ENCODE data around the gene WDR54.

WDR54 gene

GRCh38 chr2:74436111-74436805 is 14.7 kb downstream of the WDR54 start:
- H3K4me1 ChIP-seq (ENCODE audit: insufficient read depth, low read length, severe bottlenecking): peaks cover 10% of the 10 kb centered on the region
- no peak overlapping the region for H3K4me3 ChIP-seq (ENCODE audit: low read depth, low read length, poor library complexity, severe bottlenecking)
- no peaks in the 10 kb centered on the region for H3K79me2 ChIP-seq (ENCODE audit: insufficient read depth, low read length)
- no peaks in the 10 kb centered on the region for H3K9me3 ChIP-seq (ENCODE audit: low read length)
- no peak overlapping the region for H2AFZ ChIP-seq (ENCODE audit: low read length)
- no peaks in the 10 kb centered on the region for H3K36me3 ChIP-seq (ENCODE audit: insufficient read depth, low read length)
- H3K9ac ChIP-seq (ENCODE audit: low read length): no peak overlapping the region
- H3K4me2 ChIP-seq (ENCODE audit: low read length): no peak overlapping the region
- H3F3A ChIP-seq (ENCODE audit: insufficient read depth, low read length): no peaks in the 10 kb centered on the region
- H3K9me2 ChIP-seq (ENCODE audit: low read depth, low read length): no peaks in the 10 kb centered on the region
- H4K20me1 ChIP-seq (ENCODE audit: insufficient read depth, low read length): no peaks in the 10 kb centered on the region
- TF ChIP-seq, protein P1, sequence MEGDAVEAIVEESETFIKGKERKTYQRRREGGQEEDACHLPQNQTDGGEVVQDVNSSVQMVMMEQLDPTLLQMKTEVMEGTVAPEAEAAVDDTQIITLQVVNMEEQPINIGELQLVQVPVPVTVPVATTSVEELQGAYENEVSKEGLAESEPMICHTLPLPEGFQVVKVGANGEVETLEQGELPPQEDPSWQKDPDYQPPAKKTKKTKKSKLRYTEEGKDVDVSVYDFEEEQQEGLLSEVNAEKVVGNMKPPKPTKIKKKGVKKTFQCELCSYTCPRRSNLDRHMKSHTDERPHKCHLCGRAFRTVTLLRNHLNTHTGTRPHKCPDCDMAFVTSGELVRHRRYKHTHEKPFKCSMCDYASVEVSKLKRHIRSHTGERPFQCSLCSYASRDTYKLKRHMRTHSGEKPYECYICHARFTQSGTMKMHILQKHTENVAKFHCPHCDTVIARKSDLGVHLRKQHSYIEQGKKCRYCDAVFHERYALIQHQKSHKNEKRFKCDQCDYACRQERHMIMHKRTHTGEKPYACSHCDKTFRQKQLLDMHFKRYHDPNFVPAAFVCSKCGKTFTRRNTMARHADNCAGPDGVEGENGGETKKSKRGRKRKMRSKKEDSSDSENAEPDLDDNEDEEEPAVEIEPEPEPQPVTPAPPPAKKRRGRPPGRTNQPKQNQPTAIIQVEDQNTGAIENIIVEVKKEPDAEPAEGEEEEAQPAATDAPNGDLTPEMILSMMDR (IDR thresholded peaks at IDR 0.05; ENCODE audit: low read length): no peak
- no peak for TF ChIP-seq EZH2 (IDR thresholded peaks at IDR 0.05; ENCODE audit: borderline replicate concordance, low read length)
- no peak overlapping the region for H3K27ac ChIP-seq (ENCODE audit: low read depth, low read length, poor library complexity, severe bottlenecking)
- peaks cover 9% of the 10 kb centered on the region; the same call in 1 of the 2 replicates for H3K27me3 ChIP-seq (ENCODE audit: insufficient read depth, low read length)

DNA sequence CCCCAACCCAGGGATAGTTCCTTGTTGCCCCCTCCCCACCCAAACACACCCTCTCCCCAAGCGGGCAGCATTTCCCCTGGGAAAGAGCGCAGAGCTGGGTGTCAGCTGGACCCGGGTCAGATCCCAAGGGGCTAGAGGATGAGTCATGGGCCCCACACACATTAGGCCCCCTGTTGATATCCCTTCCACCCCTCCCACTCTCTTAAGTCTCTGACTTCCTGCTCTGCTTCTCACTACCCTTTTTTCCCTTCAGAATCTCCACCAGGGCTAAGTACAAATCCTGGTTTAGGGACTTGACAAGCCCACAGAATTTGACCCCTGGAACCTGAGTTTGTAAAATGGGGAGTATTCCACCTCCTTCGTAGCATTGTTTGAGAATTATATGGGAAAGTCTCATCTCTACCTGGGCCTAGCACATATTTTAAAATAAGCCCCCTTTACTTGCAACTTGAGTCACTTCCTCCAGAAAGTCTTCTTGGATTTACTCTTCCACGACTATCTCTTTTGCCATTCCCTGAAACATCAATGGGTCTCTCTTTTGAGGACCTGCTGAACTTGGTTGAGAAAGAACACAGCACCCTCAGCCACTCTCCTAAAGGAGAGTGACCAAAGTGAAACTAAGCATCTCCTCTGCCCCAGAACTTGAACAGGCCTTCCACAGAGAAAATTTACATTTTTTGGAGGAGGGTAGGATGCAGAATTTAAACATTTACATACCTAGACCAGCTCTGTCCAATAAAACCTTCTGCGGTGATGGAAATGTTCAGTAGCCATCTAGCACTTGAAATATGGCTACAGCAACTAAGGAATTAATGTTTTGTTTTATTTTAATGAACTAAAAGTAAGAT is 15.5 kb downstream of the WDR54 start:
- Histone ChIP-seq H3K4me3 (ENCODE audit: low read depth, low read length, poor library complexity, severe bottlenecking) (no peak overlapping the region), H3K4me2 (ENCODE audit: low read length) (no peak overlapping the region), H4K20me1 (ENCODE audit: insufficient read depth, low read length) (no peaks in the 10 kb centered on the region)

GRCh38 chr2:74438248-74438647 is 16.7 kb downstream of the WDR54 start:
- no peaks in the 10 kb centered on the region for H3K9me2 ChIP-seq (ENCODE audit: low read depth, low read length)
- no peaks in the 10 kb centered on the region for H4K20me1 ChIP-seq (ENCODE audit: insufficient read depth, low read length)
- H3K79me2 ChIP-seq (ENCODE audit: insufficient read depth, low read length): no peaks in the 10 kb centered on the region
- no peak overlapping the region for H3K4me3 ChIP-seq (ENCODE audit: low read depth, low read length, poor library complexity, severe bottlenecking)
- H3F3A ChIP-seq (ENCODE audit: insufficient read depth, low read length): no peaks in the 10 kb centered on the region
- no peak overlapping the region for H2AFZ ChIP-seq (ENCODE audit: low read length)
- no peak overlapping the region for H3K9ac ChIP-seq (ENCODE audit: low read length)
- TF ChIP-seq EZH2 (IDR thresholded peaks at IDR 0.05; ENCODE audit: borderline replicate concordance, low read length): no peak
- TF ChIP-seq, protein P1 (IDR thresholded peaks at IDR 0.05; ENCODE audit: low read length): no peak
- H3K36me3 ChIP-seq (ENCODE audit: insufficient read depth, low read length): no peaks in the 10 kb centered on the region
- no peak overlapping the region for H3K4me2 ChIP-seq (ENCODE audit: low read length)
- H3K9me3 ChIP-seq (ENCODE audit: low read length): no peaks in the 10 kb centered on the region
- no peak overlapping the region for H3K27ac ChIP-seq (ENCODE audit: low read depth, low read length, poor library complexity, severe bottlenecking)
- H3K4me1 ChIP-seq (ENCODE audit: insufficient read depth, low read length, severe bottlenecking): peaks cover 19% of the 10 kb centered on the region
- H3K27me3 ChIP-seq (ENCODE audit: insufficient read depth, low read length): peaks cover 8% of the 10 kb centered on the region; the same call in 1 of the 2 replicates

More for the DNA sequence above, 15.5 kb downstream of the WDR54 start:
- Histone ChIP-seq H3K27ac (ENCODE audit: low read depth, low read length, poor library complexity, severe bottlenecking) (no peak overlapping the region), H3K9me3 (ENCODE audit: low read length) (no peaks in the 10 kb centered on the region), H3K9ac (ENCODE audit: low read length) (no peak overlapping the region), H3F3A (ENCODE audit: insufficient read depth, low read length) (no peaks in the 10 kb centered on the region), H3K4me1 (ENCODE audit: insufficient read depth, low read length, severe bottlenecking) (peaks cover 18% of the 10 kb centered on the region), H3K79me2 (ENCODE audit: insufficient read depth, low read length) (no peaks in the 10 kb centered on the region), H3K27me3 (ENCODE audit: insufficient read depth, low read length) (peaks cover 12% of the 10 kb centered on the region; the same call in 1 of the 2 replicates), H3K36me3 (ENCODE audit: insufficient read depth, low read length) (no peaks in the 10 kb centered on the region), H3K9me2 (ENCODE audit: low read depth, low read length) (no peaks in the 10 kb centered on the region), H2AFZ (ENCODE audit: low read length) (no peak overlapping the region)
- TF ChIP-seq EZH2 (IDR thresholded peaks at IDR 0.05; ENCODE audit: borderline replicate concordance, low read length): no peak
- TF ChIP-seq, protein P1 (IDR thresholded peaks at IDR 0.05; ENCODE audit: low read length): no peak

All from OCI-LY1 (cell line).